Measurements from ENCODE around the gene RPS6KA2.

RPS6KA2 gene

DNA sequence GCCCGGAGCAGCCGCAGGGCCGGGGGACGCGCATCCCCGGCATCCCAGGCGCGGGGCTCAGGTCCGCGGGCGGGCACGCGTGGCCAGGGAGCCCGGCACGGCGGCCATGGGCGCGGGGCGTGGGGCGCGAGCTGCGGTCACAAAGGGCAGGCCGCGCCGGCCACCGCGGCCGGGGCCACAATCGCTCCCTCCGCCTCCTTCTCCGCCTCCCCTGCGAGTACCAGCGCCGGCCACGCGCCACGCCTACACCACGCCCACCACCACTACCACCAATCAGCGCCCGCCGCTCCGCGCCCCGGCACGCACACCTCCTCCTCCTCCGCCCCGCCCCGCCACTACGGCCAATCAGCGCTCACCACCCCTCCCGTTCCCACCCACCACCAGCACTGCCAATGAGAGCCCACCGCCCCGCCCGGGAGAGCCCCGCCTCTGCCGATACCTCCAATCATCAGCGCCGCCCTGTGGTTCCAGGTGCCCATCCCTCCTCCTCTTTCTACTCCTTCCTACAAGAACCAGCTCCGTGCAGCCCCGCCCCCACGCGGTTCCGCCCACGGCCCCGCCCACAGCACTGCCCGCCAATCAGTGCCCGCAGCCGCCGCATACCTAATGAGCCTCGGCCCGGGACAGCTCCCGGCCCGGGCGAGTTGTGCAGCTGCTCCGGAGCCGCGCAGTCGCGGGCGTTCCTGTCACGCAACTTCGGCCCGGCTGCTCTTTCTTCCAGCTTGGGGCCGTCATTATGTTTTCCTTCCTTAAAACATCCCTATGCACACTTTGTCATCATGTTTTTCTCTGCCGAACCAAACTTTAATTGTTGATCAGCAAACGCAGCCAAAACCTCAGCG lies at the start of gene RPS6KA2:
Gene RPS6KA2 (minus strand): TSS at position 219 of the 842 bp plus-strand sequence. CDS start 232 bp downstream, outside the sequence.
- peak; percentile 100 for DNase-seq

DNA sequence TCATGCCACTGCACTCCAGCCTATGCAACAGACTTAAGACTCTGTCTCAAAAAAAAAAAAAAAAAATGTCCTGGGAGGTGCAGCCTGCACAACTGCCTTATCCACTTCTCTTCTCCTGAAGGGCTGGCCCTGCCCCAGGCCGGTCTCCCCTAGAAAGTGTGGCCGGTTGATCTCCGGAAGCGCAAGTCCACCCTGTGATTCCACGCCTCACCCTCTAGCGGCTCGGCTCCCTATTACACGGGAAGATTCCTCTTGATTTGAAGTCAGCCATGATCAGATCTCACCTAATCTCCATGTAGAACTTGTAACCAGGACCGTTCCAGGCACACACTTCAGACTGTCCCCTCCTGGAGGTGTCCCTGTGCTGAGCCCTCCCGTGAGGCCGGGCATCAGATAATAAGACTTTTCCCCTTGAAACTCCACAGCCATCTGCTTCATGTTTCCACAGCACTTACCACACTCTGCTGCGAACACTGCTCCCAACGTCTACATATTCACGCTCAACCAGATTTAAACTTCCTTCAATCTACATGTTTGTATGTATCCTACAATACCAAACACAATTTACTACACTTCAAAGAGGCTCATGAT lies 49.3 kb upstream of the RPS6KA2 start:
- no peak for DNase-seq

DNA sequence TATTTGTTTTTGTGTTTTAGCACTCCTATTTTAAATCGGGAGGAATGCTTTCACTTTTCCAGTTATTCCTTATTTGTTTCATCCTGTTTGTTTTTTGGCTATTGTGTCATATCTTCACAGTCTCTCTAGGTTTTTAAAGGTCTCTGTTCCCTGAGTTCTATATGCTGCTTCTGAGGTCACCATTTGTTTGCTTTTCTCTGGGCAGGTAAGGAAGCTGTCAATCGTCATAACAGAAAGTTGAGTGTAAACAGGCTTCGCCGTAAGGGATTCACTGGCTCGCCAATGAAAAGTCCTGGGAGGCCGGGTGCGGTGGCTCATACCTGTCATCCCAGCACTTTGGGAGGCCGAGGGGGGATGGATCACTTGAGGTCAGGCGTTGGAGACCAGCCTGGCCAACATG lies 48.7 kb upstream of the RPS6KA2 start:
- DNase-seq: no peak

DNA sequence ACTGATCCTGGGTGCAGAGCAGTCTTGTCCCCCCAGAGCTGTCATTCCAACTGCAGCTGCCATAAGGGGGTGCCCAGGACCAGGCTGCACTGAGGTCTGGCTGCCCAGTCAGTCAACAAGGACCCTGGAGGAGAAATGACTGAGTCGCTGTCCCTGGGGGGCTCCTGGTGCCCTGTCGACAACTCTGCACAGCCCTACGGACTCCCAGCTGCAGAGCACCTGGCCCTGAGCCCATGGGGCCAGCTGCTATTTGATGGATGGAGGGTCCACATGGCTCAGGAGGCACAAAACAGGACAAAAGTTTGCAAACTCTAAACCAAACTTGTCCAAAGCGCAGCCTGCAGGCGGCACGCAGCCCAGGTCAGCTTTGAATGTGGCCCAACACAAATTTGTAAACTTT lies 46.3 kb upstream of the RPS6KA2 start:
- no peak for DNase-seq

DNA sequence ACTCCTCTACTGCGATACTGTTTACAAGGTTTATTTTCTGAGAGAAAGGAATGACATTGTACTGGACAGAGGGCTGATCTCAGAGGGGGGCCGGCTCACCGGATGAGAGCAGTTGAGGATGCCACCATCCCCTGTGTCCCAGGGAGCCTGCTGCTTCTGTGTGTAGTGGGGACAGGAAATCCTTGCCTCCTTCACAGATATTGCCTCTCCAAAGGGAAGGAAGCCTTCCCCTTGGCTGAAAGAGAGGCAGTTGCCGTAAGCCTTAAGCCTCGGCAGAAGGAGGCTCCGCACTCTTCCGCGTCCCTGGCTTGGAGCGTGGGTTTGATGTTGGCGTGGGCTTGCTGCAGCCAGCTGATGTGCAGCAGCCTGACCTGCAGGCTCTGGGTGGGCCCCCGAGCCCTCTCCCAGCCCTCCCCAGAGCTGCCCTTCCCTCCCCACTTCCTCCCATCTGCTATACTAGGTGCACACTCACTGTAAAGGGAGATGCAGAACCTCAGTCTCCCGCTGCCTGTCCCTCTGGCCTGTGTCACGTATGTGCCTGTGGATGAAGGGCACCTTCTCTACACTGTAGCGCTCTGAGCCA lies 45.7 kb upstream of the RPS6KA2 start:
- DNase-seq: no peak

DNA sequence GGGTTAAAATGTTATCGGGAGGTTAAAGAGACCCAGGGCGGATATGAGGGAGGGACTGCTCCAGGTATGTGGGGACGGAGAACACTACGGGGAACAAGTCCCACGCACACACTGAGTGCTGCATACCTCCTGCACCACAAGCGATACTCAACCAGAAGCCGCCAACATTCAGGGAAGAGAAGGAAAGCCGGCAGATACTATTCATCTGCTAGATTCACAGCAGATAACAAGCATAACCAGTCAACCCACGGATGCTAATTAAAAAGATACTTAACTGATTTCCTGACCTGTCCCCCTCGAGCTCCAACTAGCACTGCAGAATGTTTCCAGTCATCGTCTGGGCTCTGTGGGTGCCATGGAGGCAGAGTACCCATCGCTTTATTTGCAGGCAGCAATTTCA lies 45.1 kb upstream of the RPS6KA2 start:
- DNase-seq: no peak

DNA sequence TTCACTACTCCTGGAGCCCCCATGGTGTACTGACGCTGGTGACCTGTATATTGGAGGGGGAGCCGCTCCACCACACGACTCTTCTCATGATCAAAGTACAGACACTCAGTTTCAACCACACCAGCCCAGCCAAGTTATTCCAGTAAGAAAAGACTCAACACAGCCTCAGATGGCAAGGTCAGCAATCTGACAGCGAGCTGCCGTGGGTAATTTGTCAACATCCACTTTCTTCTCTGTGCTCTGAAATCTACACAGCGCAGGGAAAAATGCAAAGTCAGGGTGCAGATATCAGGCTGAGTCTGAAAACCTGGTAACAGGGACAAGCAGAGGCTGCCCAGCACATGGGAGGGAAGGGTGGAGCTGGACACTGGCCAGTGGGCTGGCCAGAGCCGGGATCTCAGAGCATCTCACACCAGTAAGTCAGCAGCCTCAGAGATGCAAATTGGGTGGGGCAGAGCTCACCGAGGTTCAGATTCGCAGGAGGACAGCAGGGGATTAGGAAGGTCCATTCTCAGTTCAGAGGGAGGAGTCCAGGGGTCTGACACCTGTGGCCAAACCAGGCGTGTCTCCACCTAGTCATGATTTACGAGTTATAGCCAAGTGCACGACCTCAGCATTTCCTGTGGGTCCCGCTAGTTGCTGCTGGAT lies 44.5 kb upstream of the RPS6KA2 start:
- no peak for DNase-seq

DNA sequence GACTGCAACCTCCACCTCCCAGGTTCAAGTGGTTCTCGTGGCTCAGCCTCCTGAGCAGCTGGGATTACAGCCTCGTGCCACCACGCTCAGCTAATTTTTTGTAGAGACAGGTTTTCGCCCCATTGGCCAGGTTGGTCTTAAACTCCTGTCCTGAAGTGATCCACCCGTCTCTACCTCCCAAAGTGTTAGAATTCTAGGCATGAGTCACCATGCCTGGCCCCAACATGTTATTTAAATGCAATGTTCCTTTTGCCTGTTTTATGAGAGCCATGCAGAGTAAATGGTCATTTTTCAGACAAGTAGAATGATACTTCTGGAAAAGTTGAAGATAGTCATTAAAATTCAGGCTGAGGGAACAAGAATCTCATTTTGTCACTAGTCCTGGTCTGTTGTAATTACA lies 43.8 kb upstream of the RPS6KA2 start:
- no peak for DNase-seq

DNA sequence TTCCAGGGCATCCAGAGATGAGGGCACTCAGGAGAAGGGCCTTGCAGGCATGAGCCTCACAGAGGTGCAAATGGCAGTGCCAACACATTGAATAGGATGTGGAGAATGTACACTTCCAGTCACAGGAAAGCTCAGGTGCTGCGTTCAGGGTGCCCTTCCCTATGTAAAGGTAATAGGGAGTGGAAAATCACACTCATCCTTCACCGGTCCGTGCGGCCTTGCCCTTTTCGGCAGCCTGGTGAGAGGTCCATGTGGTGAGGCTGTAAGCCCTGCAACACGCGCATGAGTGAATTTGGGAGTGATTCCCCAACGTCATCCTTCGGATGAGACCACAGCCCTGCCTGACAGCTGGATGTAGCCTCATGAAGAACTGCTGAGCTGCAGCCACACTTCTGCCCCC lies 43.0 kb upstream of the RPS6KA2 start:
- DNase-seq: no peak

DNA sequence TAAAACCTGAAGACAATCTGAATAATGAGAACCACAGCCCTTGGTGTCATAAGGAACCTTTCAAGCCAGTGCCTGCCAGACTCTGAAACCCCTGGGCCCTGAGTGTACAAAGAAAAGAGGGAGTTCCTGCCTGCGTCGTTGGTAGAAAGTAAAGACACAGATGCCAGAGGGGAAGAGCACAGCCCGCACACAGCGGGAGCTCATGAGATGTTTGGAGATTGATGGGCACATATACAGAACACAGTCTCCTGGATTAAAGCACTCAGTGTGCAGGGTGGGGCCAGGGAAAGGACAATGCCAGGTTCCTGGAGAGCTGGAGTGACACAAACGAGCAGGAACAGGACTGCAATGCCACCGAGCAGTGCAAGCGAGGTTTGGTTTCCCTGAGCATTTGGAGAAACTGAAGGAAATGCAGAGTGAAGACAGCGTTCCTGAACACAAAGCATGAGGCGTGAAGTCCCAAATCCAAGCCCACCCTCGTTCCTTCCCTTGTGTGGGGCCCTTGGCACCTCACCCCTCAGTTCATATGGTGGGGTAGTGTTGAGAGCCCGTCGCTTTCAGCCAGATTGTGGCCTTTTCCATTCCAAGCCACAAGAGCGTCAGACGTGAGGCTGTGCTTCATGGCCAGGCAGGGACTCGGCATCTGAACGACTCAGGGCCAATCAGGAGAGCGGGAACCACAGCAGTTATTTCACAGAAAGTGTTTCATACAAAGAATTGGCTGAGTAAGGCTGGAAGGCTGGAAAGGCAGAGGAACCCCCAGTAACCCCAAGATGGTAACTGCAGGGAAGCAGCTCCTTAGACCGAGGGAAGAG lies 41.0 kb upstream of the RPS6KA2 start:
- peak; percentile 33 for DNase-seq

DNA sequence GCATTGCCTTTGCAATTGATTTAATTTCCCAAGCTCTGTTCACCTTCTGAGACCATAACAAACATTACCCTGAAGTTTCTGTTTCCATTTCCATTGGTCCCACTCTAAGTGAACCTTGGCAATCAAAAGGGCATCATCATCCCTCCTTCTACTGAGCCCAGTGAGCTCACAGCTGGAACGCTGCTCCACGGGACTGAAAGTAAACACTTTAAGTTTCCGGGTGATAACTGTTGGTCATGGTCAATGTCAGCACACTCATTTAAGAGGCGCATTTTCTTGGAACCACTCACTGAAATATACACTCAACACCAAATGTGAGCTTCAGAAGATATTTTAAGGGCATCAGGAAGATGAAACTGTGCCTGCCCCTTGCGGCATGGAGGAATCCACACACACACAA lies 37.1 kb upstream of the RPS6KA2 start:
- no peak for DNase-seq

DNA sequence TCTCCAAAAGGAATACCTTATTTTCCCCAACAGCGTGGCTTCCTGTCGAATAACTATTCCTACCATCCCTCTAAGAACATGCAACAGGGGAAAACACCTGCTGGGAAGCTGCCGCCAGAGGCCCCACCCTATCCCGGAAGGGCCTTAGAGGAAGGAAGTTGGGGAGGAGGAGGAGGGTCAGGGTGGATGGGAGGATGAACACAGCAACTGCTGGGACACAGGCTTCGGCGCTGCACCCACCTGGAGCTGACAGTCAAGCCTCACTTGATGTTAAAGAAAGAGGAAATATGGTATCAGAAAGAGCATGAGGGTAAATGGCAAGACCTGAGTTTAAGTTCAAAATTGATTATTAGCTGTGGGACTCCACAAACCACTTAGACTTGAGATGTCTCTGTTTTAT lies 36.5 kb upstream of the RPS6KA2 start:
- no peak for DNase-seq

DNA sequence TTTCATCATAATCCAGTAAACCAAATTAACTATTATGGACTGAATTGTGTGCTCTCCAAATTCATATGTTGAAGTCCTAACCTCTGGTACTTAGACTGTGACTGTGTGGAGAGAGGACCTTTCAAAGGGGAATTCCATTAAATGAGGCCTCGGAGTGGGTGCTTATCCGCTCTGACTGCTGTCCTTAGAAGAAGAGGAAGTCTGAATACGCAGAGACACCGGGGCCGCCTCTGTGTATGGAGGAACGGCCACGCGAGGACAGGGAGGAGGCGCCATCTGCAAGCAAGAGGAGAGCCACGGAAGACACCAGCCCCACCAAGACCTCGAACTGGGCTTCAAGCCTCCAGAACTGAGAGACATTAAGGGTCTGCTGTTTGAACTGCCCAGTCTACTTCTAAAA lies 35.6 kb upstream of the RPS6KA2 start:
- no peak for DNase-seq

DNA sequence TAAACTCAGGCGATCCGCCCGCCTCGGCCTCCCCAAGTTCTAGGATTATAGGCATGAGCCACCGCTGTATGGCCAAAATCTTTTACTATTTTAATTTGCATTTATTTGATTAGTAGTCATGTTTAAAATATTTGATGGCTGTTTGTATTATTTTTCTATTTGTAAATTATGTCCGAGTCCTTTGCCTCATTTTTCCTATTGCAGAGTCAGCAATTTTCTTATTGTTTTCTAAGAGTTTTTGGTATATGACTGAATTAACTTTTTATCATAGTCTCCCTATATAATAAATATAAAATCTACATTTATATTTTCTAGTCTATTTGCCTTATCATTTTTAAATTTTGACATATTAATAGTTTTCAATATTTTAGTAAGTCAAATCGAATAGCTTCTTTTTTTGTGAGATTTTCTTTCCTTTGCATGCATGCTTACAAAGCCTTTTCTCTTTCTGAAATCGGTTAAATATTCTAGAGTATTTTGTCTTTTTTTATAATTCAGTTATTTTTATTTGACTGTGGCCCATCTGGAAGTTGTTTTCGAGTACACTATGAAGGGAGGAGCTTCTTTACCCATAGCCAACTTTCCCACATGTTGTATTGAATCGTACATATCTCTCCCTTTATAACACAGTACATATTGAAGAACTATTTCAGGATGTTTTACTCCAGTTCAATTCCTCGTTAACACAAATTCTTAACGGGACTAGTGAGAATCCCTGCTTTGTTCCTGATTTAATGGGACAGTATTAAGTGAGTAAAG lies 34.5 kb upstream of the RPS6KA2 start:
- DNase-seq: no peak

DNA sequence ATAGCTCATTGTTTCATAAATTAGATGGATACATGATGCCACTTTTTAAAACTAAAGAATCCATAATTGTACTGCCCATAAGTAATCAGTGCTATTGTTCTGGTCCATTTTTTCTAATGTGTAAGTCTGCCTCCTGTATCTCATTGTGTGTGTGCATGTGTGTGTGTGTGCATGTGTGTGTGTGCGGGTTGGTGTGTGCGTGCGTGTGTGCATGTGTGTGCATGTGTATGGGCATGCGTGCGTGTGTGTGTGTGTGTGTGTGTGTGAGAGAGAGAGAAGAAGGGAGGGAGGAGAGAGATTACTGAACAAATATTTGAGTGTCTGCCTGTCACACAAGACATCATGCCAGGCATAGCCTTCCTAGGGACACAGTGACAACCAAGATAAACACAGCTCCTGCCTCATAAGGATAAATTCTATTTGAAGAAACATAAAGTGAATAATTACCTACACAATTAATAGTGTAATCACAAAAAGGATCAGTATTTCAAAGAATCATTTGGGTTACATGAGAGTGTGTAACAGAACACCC lies 33.2 kb upstream of the RPS6KA2 start:
- DNase-seq: peak; percentile 67

DNA sequence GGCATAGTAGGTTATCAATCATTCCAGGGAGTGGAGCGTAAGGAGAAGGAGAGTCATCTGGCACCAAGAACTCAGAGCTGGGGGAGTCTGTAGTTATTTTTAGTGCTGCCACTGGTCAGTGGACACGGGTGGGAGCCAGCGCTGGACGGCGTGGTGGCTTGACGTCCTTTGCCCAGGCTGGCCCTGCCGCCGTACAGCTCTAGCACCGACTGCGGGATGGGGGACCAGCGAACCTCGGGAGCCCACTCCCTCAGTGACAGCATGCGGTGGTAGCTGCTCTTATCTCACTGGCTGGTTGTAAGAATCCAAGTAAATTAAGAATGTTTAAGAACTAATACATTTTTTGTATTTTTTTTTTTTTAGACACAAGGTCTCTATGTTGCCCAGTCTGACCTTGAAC lies 32.5 kb upstream of the RPS6KA2 start:
- no peak for DNase-seq

DNA sequence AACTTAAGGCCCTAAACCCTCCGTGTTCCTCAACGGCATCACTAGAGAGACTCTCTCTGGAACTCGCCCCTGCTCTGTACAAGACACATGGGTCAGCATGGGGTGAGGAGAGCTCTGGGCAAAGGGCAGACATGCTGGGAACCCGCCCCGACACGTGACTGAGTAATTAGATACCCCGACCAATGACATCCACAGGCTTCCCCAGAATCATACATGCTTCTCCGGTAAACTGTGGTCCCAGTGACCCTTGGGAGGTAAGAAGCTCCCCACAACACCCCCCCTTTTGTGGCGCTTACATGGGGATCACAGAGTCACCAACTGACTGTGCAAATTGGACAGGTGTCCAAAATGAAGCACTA lies 31.7 kb upstream of the RPS6KA2 start:
- no peak for DNase-seq

DNA sequence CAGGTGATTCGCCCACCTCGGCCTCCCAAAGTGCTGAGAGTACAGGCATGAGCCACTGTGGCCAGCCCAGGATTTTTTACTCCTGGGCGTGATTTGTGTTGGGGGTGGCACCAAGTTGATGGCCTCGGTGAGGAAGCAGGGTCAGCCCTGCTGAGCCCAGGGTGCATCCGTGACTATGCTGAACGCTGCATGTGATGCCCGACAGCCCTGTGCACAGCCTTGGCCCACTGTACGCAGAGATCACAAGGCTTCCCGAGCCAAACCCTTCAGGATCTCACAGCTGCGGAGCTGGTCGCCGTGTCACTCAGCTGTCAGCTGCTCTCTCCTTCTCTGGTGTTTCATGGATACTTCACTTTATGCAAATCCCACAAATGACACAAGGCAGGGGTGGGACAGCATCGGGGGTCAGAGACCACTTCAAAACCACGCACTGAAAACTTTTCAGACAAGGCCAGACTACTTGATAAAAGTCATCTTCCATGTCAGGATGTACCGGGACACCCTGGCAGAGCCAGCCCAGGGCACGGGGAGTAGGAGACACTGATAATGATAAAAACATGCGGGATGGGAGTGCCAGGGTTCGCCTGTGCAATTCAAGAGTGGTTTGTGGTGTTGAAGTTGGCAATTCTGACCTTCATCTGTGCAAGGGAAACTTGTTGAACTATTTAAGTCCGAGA lies 31.2 kb upstream of the RPS6KA2 start:
- no peak for DNase-seq

DNA sequence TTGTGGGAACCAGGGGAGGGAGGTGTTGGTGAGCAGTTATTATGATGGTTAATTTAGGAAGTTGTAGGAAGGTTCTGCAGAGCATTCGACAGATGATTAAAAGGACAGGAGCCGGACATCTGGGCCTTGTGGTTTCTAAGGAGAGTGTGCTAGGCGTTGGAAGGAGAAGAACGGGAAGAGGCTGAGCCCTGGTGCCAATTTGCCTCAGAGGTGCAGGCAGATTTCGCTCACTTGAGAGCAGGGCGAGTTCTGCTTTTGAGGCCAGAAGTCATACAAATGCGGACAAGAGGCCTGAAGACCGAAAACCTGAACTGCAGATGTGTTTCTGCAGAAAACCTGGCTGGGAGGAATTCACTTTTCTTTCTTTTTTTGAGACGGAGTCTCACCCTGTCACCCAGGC lies 30.5 kb upstream of the RPS6KA2 start:
- DNase-seq: no peak

DNA sequence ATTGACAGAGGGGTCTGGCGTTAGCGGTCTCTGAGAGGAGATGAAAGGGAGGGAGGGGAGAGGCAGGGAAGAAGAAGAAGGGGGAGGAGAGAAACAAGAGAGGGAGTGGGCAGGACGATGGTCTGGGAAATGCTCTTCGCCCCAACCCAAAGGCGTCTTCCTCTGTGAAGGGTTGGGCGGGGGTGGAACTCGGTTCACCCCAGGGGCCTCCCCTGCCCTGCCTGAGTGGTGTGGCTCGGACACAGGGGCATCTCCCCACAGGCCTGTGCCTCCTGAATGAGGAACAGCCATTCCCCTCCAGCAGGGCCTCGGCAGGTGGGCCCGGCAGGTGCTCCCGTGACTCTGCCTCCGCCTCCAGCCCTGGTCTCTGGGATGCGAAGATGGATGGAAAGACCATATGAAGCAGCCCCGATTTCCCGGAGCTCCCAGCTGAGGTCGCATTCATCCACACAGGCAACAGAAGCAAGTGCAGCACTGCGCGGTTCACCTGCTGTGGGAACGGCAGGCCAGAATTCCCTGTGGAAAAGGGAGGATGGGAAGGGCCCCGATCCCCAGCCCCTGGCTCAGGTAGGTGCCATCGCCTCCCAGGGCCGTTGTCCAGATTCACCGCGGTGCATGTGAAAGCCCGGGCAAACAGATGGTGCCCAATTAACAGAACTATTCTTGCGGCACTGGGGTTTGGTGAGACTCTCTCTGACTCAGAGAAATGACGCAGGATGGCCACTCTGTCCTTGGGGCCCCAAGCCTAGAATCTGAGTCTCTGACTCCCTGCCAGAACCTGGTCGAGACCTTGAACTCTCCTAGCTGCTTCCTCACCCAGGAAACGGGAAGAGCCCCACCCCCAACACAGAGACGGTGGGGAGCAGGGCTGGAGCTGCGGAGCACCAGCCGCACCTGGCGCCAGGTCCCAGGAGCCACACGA lies 29.4 kb upstream of the RPS6KA2 start:
- peak; percentile 87 for DNase-seq
